Thyroid gland (tissue), 4 donors: ENCODE results near the gene SHROOM1.

Experiments
- CTCF ChIP-seq, 6 experiments: fragments of 200-600 bp in 3 of 6; fragments of 450-650 bp in 3 of 6; sonication (generic) in 3 of 6; IDR thresholded peaks; one replicate each; pipeline ENCODE4 v1.5.1; 2016 to 2019; ENCODE audit warnings: antibody characterized with exemption in 6 of 6, mild to moderate bottlenecking in 2 of 6, inconsistent platforms in 1 of 6, moderate library complexity in 1 of 6
- POLR2A ChIP-seq, 2 donors: fragments of 450-650 bp; IDR thresholded peaks; one replicate each; pipeline ENCODE4 v1.6.1; 2017; ENCODE audit warnings: antibody characterized with exemption in 2 of 2, mild to moderate bottlenecking in 2 of 2, moderate library complexity in 1 of 2

- TF ChIP-seq CTCF (IDR thresholded peaks at IDR 0.05) (no peak), POLR2A (IDR thresholded peaks at IDR 0.05) (no peak)
Measured at GRCh38 chr5:132836852-132837251, 6.4 kb upstream of the SHROOM1 start.
